Lower leg skin (tissue), 3 donors: ENCODE data around the gene RPL29.

Experiments used
- CTCF ChIP-seq, 3 donors: fragments of 450-650 bp; IDR thresholded peaks; one replicate each; pipeline ENCODE4 v1.5.1; 2016; ENCODE audit warnings: antibody characterized with exemption in 3 of 3, mild to moderate bottlenecking in 3 of 3, moderate library complexity in 2 of 3
- POLR2A ChIP-seq, 2 donors: fragments of 450-650 bp; IDR thresholded peaks; one replicate each; pipeline ENCODE4 v1.6.1; 2016 to 2017; ENCODE audit warnings: antibody characterized with exemption in 2 of 2, mild to moderate bottlenecking in 1 of 2, moderate library complexity in 1 of 2

DNA sequence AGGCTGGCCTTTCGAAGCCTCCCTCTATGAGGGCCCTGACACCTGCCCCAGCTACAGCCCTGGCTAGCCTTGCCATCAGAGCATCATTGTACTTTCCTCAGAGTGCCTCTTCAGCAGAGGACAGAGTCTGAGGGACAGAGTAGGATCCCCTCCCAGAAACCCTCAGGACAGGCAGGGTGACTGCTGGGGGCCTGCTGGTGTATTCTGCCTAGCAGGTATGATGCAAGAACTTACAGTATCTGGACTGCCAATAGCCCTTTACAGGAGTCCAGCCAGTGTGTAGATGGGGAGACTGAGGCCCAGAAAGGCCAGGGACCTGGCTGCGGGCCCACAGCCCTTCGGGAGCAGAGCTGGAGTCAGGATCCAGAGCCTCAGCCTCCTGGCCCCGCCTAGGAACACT lies 41.6 kb upstream of the RPL29 start:
- TF ChIP-seq CTCF (IDR thresholded peaks at IDR 0.05) (no peak), POLR2A (IDR thresholded peaks at IDR 0.05) (no peak)
